ENCODE data around the gene PRKD2.

GRCh38 chr19:46687438-46688145, 29.3 kb downstream of the PRKD2 start:
- TF ChIP-seq EGR2 (tag by site-specific recombination; IDR thresholded peaks at IDR 0.05; ENCODE audit: low read depth): no peak
- TF ChIP-seq ZNF169 (tag by site-specific recombination; IDR thresholded peaks at IDR 0.05): no peak
- TF ChIP-seq PBX3 (CRISPR knock-in tag; IDR thresholded peaks at IDR 0.05): no peak
- TF ChIP-seq CTCF (tag by site-specific recombination; IDR thresholded peaks at IDR 0.05): no peak
